Astrocyte (in vitro differentiated cells and primary cell): ENCODE measurements around the gene ANKRD66. TPM values are rescaled to one million over a fixed set of nuclear protein-coding genes. Genes with fewer than 3 reads are reported as not detected.

Experiments
- DNase-seq: peaks from one replicate; pipeline ENCODE4 v3.0.0-alpha.2; 2010; ENCODE audit warnings: low read depth
- FAIRE-seq: peaks from 2 replicates; lab custom pipeline; 2011; peaks lifted over from hg19 to GRCh38; lab: Jason Lieb, UNC
- H2AFZ ChIP-seq: 2 replicates; pipeline ENCODE4 v1.6.0; 2012; ENCODE audit warnings: low read depth, low read length, inconsistent platforms
- H3K27ac ChIP-seq: 2 replicates; pipeline ENCODE4 v1.5.1; 2011; ENCODE audit warnings: low read depth, low read length, inconsistent platforms
- H3K27me3 ChIP-seq: 2 replicates; pipeline ENCODE4 v1.6.0; 2011; ENCODE audit warnings: low read length, inconsistent platforms; ENCODE audit not compliant: insufficient read depth
- H3K36me3 ChIP-seq: 2 replicates; pipeline ENCODE4 v1.5.1; 2011; ENCODE audit warnings: low read length, inconsistent platforms; ENCODE audit not compliant: insufficient read depth
- H3K4me1 ChIP-seq: 2 replicates; pipeline ENCODE4 v1.5.1; 2011; ENCODE audit warnings: low read length, inconsistent platforms; ENCODE audit not compliant: insufficient read depth
- H3K4me2 ChIP-seq: 2 replicates; pipeline ENCODE4 v1.6.0; 2012; ENCODE audit warnings: low read length, inconsistent platforms
- H3K4me3 ChIP-seq: 2 replicates; pipeline ENCODE4 v1.5.1; 2011; ENCODE audit warnings: low read depth, mild to moderate bottlenecking, low read length, inconsistent platforms; ENCODE audit not compliant: insufficient read depth
- H3K79me2 ChIP-seq: 2 replicates; pipeline ENCODE4 v1.6.0; 2012; ENCODE audit warnings: mild to moderate bottlenecking, low read length, inconsistent platforms; ENCODE audit not compliant: insufficient read depth
- H3K9ac ChIP-seq: 2 replicates; pipeline ENCODE4 v1.6.0; 2012; ENCODE audit warnings: mild to moderate bottlenecking, low read length, inconsistent platforms
- H3K9me3 ChIP-seq: 2 replicates; pipeline ENCODE4 v1.5.1; 2012; ENCODE audit warnings: low read depth, mild to moderate bottlenecking, low read length, inconsistent platforms; ENCODE audit not compliant: insufficient read depth
- H4K20me1 ChIP-seq: 2 replicates; pipeline ENCODE4 v1.6.0; 2012; ENCODE audit warnings: low read length, inconsistent platforms; ENCODE audit not compliant: insufficient read depth
- H3K27ac Mint-ChIP-seq: one replicate; pipeline ENCODE4 v1.8.0; 2021; ENCODE audit warnings: mild to moderate bottlenecking, mixed read lengths; ENCODE audit not compliant: unreplicated experiment
- H3K27me3 Mint-ChIP-seq: one replicate; pipeline ENCODE4 v1.8.0; 2021; ENCODE audit warnings: low read depth, mixed read lengths; ENCODE audit not compliant: unreplicated experiment
- H3K36me3 Mint-ChIP-seq: one replicate; pipeline ENCODE4 v1.8.0; 2021; ENCODE audit warnings: low read depth, mixed read lengths; ENCODE audit not compliant: unreplicated experiment
- H3K4me1 Mint-ChIP-seq: one replicate; pipeline ENCODE4 v1.8.0; 2021; ENCODE audit warnings: low read depth, mixed read lengths; ENCODE audit not compliant: unreplicated experiment
- H3K4me3 Mint-ChIP-seq: one replicate; pipeline ENCODE4 v1.8.0; 2021; ENCODE audit warnings: mild to moderate bottlenecking, moderate library complexity, mixed read lengths; ENCODE audit not compliant: unreplicated experiment
- H3K9me3 Mint-ChIP-seq: one replicate; pipeline ENCODE4 v1.8.0; 2021; ENCODE audit warnings: mild to moderate bottlenecking, mixed read lengths; ENCODE audit not compliant: unreplicated experiment
- EZH2 ChIP-seq: IDR thresholded peaks from 2 replicates; pipeline ENCODE4 v1.6.1; 2012; ENCODE audit warnings: mild to moderate bottlenecking, low read length, inconsistent platforms; ENCODE audit not compliant: insufficient read depth
- total RNA-seq: library from RNA; stranded (reverse); gene quantifications from 2 replicates; pipeline ENCODE4 v1.2.1, GENCODE V29; 2021
- TF ChIP-seq, protein P1 (sequence below): IDR thresholded peaks from 2 replicates; pipeline ENCODE4 v1.5.1; 2011; ENCODE audit warnings: low read depth, mild to moderate bottlenecking, inconsistent platforms, low read length, moderate library complexity; ENCODE audit not compliant: insufficient read depth

The ANKRD66 gene
- total RNA-seq, 1 donor from 2014 or later, result not detected

DNA sequence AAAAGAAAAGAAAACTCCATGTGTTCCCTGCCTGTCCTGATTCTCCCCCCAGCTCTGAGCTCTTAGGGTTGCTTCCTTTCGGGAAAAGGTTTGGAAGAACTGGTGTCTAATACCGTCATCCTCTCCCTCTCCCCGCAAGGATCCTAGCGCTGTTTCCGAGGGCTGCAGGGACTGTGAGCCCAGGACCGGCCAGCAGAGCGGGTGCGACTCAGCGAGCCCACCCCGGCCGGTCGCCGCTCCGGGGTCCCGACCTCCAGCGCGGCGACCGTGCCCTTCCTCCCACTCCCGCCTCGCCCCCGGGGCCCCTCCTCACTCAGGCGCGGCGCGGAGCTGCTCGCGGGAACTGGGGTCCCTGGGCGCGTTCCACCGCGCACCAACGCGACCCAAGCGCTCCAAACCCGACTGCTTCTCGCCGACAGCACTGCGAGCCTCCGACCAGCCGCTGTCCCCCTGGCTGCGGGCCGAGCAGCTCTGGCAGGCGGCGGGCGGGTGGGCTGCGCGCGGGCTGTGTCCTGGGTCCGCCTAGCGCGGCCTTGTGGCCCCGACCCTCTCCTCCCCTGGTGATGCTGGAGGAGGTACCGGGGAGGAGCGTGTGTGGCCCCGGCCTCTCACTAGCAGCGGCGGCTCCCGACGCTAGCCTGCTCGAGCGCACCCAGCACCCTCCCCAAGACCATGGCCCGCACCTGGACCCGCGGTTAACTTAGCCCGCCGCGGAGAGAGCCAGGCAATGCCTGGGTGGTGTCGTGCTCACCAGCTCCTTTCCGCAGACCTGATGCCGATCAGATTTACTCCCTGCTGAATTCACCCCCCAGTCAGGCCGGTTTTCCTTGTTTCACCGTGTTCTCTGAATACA is 11.6 kb upstream of the ANKRD66 start, which contains the start of gene PLA2G7:
Gene PLA2G7, minus strand, starts transcription at position 509 of the 853 bp plus-strand sequence. CDS start 12,484 bp downstream, outside the sequence.
- FAIRE-seq (no peak), DNase-seq (peak; percentile 6)
- Histone ChIP-seq H2AFZ (peak within 1 kb of the TSS; percentile 75), H3K27me3 (peaks cover 11% of the 10 kb centered on the region), H3K9me3 (no peaks in the 10 kb centered on the region), H3K27ac (no peak within 1 kb of the TSS), H3K4me2 (peak within 1 kb of the TSS; percentile 96), H3K4me1 (peaks cover 10% of the 10 kb centered on the region), H3K36me3 (no peaks in the 10 kb centered on the region), H4K20me1 (no peaks in the 10 kb centered on the region), H3K4me3 (peak within 1 kb of the TSS; percentile 60), H3K9ac (peak within 1 kb of the TSS; percentile 54), H3K79me2 (no peaks in the 10 kb centered on the region)
- Mint-ChIP-seq H3K27ac (peak within 1 kb of the TSS; percentile 21), H3K4me1 (no peaks in the 10 kb centered on the region), H3K4me3 (peak within 1 kb of the TSS; percentile 88), H3K9me3 (peaks cover 2% of the 10 kb centered on the region), H3K27me3 (peaks cover 32% of the 10 kb centered on the region), H3K36me3 (no peaks in the 10 kb centered on the region)
- TF ChIP-seq EZH2, result peak; percentile 88
- TF ChIP-seq, protein P1, sequence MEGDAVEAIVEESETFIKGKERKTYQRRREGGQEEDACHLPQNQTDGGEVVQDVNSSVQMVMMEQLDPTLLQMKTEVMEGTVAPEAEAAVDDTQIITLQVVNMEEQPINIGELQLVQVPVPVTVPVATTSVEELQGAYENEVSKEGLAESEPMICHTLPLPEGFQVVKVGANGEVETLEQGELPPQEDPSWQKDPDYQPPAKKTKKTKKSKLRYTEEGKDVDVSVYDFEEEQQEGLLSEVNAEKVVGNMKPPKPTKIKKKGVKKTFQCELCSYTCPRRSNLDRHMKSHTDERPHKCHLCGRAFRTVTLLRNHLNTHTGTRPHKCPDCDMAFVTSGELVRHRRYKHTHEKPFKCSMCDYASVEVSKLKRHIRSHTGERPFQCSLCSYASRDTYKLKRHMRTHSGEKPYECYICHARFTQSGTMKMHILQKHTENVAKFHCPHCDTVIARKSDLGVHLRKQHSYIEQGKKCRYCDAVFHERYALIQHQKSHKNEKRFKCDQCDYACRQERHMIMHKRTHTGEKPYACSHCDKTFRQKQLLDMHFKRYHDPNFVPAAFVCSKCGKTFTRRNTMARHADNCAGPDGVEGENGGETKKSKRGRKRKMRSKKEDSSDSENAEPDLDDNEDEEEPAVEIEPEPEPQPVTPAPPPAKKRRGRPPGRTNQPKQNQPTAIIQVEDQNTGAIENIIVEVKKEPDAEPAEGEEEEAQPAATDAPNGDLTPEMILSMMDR, result no peak

DNA sequence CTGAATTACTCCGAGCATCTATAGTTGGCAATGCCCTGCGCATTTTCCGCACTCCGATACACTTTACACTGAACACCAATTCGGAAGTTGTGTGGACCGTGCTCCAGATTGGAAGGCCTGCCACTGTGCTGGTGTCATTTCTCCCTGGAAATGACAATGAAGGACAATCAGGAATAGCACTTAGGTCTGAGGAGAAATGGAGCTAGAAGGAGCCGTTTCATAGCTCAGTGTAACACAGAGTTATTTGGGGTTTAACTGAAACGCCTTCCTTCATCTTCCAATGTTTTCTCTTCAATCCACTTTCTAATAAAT is 11.1 kb upstream of the ANKRD66 start:
- DNase-seq, result no peak
- H3K27ac ChIP-seq, result no peak overlapping the region
- Mint-ChIP-seq H3K9me3 (peaks cover 2% of the 10 kb centered on the region), H3K36me3 (no peaks in the 10 kb centered on the region), H3K27ac (peak overlapping the region; percentile 21), H3K27me3 (peaks cover 32% of the 10 kb centered on the region), H3K4me3 (peak overlapping the region; percentile 83), H3K4me1 (no peaks in the 10 kb centered on the region)
- FAIRE-seq, result no peak
- H2AFZ ChIP-seq, result peak overlapping the region; percentile 75
- H3K36me3 ChIP-seq, result no peaks in the 10 kb centered on the region
- H3K27me3 ChIP-seq, result peaks cover 11% of the 10 kb centered on the region
- no peaks in the 10 kb centered on the region for H4K20me1 ChIP-seq
- H3K9ac ChIP-seq, result peak overlapping the region; percentile 26
- no peaks in the 10 kb centered on the region for H3K79me2 ChIP-seq
- H3K9me3 ChIP-seq, result no peaks in the 10 kb centered on the region
- TF ChIP-seq EZH2, result no peak
- TF ChIP-seq, protein P1, result no peak
- H3K4me3 ChIP-seq, result peak overlapping the region; percentile 60
- peaks cover 10% of the 10 kb centered on the region for H3K4me1 ChIP-seq
- peak overlapping the region; percentile 96 for H3K4me2 ChIP-seq

DNA sequence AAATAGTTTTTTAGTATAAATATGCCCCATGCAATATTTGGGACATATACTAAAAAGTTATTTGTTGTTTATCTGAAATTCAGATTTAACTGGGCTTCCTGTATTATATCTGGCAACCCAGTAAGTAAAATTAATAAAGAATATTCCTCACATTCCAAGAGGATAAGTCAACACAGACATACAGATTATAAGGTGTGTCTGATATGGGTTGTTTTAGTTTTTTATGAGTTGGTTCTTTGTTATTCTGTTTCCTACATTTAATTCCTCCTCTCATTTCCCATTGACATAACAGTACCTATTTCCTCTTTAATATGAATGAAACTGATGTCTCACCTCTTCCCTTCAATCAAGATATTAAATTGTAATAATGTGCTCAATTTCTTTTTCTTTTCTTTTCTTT is 9.8 kb upstream of the ANKRD66 start:
- peaks cover 32% of the 10 kb centered on the region for H3K27me3 Mint-ChIP-seq
- FAIRE-seq, result no peak
- no peak overlapping the region for H3K4me3 ChIP-seq

More for the DNA sequence above, 9.8 kb upstream of the ANKRD66 start:
- Histone ChIP-seq H3K36me3 (no peaks in the 10 kb centered on the region), H3K79me2 (no peaks in the 10 kb centered on the region), H3K4me2 (no peak overlapping the region), H2AFZ (no peak overlapping the region), H3K27me3 (peaks cover 11% of the 10 kb centered on the region), H3K9me3 (no peaks in the 10 kb centered on the region), H4K20me1 (no peaks in the 10 kb centered on the region), H3K9ac (no peak overlapping the region), H3K27ac (no peak overlapping the region), H3K4me1 (peaks cover 10% of the 10 kb centered on the region)
- no peak for DNase-seq
- TF ChIP-seq, protein P1, result no peak
- TF ChIP-seq EZH2, result no peak
- no peaks in the 10 kb centered on the region for H3K36me3 Mint-ChIP-seq
- H3K4me3 Mint-ChIP-seq, result no peak overlapping the region
- no peaks in the 10 kb centered on the region for H3K4me1 Mint-ChIP-seq
- no peak overlapping the region for H3K27ac Mint-ChIP-seq
- H3K9me3 Mint-ChIP-seq, result peaks cover 2% of the 10 kb centered on the region
